Endodermal cell (in vitro differentiated cells): ENCODE measurements around the gene PLEKHA8. TPM values are rescaled to one million over a fixed set of nuclear protein-coding genes. Genes with fewer than 3 reads are reported as not detected.

Experiments
- DNase-seq: peaks from one replicate; pipeline ENCODE4 v3.0.0-alpha.2; 2017
- H3K27ac ChIP-seq: 2 replicates; pipeline ENCODE4 v1.5.1; 2013; ENCODE audit warnings: mild to moderate bottlenecking, low read depth, low read length, moderate library complexity
- H3K27me3 ChIP-seq: 2 replicates; pipeline ENCODE4 v1.6.1; 2013; ENCODE audit warnings: mild to moderate bottlenecking, low read length, moderate library complexity; ENCODE audit not compliant: insufficient read depth, control insufficient read depth, poor library complexity, severe bottlenecking
- H3K36me3 ChIP-seq: 2 replicates; pipeline ENCODE4 v1.7.0; 2013; ENCODE audit warnings: mild to moderate bottlenecking, low read length, moderate library complexity; ENCODE audit not compliant: control insufficient read depth, insufficient read depth
- H3K4me1 ChIP-seq: one replicate; pipeline ENCODE4 v1.7.0; 2013; ENCODE audit warnings: low read length; ENCODE audit not compliant: control insufficient read depth, insufficient read depth
- H3K4me3 ChIP-seq: 2 replicates; pipeline ENCODE4 v1.5.1; 2013; ENCODE audit warnings: mild to moderate bottlenecking, low read length, moderate library complexity
- H3K9ac ChIP-seq: 2 replicates; pipeline ENCODE4 v1.6.1; 2013; ENCODE audit warnings: mild to moderate bottlenecking, low read length, moderate library complexity; ENCODE audit not compliant: poor library complexity, severe bottlenecking; ENCODE audit errors: extremely low read depth
- H3K9me3 ChIP-seq: 2 replicates; pipeline ENCODE4 v1.6.1; 2013; ENCODE audit warnings: mild to moderate bottlenecking, low read length, moderate library complexity; ENCODE audit not compliant: control insufficient read depth
- H3K27ac Mint-ChIP-seq: 2 replicates; pipeline ENCODE4 v1.8.0; 2020; ENCODE audit warnings: mixed read lengths
- H3K27me3 Mint-ChIP-seq: 2 replicates; pipeline ENCODE4 v1.8.0; 2021; ENCODE audit warnings: mild to moderate bottlenecking, mixed read lengths; ENCODE audit not compliant: insufficient read depth
- H3K36me3 Mint-ChIP-seq: 2 replicates; pipeline ENCODE4 v1.8.0; 2020; ENCODE audit warnings: low read depth, mixed read lengths
- H3K4me1 Mint-ChIP-seq: 2 replicates; pipeline ENCODE4 v1.8.0; 2020; ENCODE audit warnings: mixed read lengths
- H3K4me3 Mint-ChIP-seq: 2 replicates; pipeline ENCODE4 v1.8.0; 2020; ENCODE audit warnings: mild to moderate bottlenecking, moderate library complexity, mixed read lengths
- H3K9me3 Mint-ChIP-seq: 2 replicates; pipeline ENCODE4 v1.8.0; 2020; ENCODE audit warnings: mild to moderate bottlenecking, mixed read lengths
- WGBS, 2 experiments: methylation state at CpG; one replicate each; pipeline versions ENCODE4 v1.1.5 to v1.1.7; 2013; ENCODE audit warnings: missing lambda C conversion rate in 2 of 2, mixed read lengths in 1 of 2; ENCODE audit not compliant: insufficient coverage in 1 of 2, insufficient read length in 1 of 2; 5-methylcytosine and 5-hydroxymethylcytosine counted together
- total RNA-seq, 2 donors: library from RNA; stranded (reverse); fragmentation: NEBNext Ultra II Directional in 1 of 2; extraction: Animal tissue kit (Norgen Biotek cat#: 25700) in 1 of 2; gene quantifications; 2 replicates in 1 of 2; 3 replicates in 1 of 2; pipeline ENCODE4 v1.2.1, GENCODE V29; 2021
- TF ChIP-seq, protein P1 (sequence below): fragments of 200-600 bp; sonication (generic); conservative IDR thresholded peaks from 2 replicates; pipeline ENCODE4 v1.5.0; 2021; ENCODE audit warnings: antibody characterized with exemption, mild to moderate bottlenecking

PLEKHA8 gene
- total RNA-seq, 2 donors from 2014 or later = 37.7 to 42.2 TPM

DNA sequence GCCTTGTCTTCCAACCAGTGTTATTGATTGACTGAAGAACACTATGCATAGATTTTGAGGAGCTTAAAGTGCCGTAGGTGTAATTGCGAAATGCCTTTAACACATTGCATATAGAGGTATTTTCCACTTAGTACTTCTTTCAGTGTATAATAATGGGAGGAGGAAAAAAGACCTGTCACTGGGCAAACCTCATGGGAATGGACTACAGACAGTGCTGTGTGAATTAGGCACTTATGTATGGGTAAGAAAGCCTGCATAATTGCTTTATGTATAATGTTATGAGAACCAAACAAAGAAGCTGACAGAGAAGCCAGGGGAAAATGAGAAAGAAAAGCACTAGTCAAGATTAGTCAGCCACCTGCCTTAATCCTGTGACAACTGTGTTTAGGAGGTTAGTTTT is 26.2 kb upstream of the PLEKHA8 start:
- TF ChIP-seq, protein P1, sequence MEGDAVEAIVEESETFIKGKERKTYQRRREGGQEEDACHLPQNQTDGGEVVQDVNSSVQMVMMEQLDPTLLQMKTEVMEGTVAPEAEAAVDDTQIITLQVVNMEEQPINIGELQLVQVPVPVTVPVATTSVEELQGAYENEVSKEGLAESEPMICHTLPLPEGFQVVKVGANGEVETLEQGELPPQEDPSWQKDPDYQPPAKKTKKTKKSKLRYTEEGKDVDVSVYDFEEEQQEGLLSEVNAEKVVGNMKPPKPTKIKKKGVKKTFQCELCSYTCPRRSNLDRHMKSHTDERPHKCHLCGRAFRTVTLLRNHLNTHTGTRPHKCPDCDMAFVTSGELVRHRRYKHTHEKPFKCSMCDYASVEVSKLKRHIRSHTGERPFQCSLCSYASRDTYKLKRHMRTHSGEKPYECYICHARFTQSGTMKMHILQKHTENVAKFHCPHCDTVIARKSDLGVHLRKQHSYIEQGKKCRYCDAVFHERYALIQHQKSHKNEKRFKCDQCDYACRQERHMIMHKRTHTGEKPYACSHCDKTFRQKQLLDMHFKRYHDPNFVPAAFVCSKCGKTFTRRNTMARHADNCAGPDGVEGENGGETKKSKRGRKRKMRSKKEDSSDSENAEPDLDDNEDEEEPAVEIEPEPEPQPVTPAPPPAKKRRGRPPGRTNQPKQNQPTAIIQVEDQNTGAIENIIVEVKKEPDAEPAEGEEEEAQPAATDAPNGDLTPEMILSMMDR = no peak
- H3K27ac ChIP-seq = peak overlapping the region; percentile 68
- H3K9me3 Mint-ChIP-seq = peaks cover 13% of the 10 kb centered on the region
- H3K36me3 ChIP-seq = no peaks in the 10 kb centered on the region
- H3K4me1 ChIP-seq = no peaks in the 10 kb centered on the region
- no peaks in the 10 kb centered on the region for H3K27me3 ChIP-seq
- H3K4me3 ChIP-seq = no peak overlapping the region
- peaks cover 2% of the 10 kb centered on the region for H3K9me3 ChIP-seq
- no peak for DNase-seq
- H3K9ac ChIP-seq = no peak overlapping the region
- no peak overlapping the region for H3K27ac Mint-ChIP-seq
- WGBS, 2 experiments = 95 to 100% methylated on average over 2 of the region's 2 CpGs
- no peaks in the 10 kb centered on the region for H3K27me3 Mint-ChIP-seq
- no peak overlapping the region for H3K4me3 Mint-ChIP-seq
- peaks cover 1% of the 10 kb centered on the region for H3K36me3 Mint-ChIP-seq
- peaks cover 10% of the 10 kb centered on the region for H3K4me1 Mint-ChIP-seq

DNA sequence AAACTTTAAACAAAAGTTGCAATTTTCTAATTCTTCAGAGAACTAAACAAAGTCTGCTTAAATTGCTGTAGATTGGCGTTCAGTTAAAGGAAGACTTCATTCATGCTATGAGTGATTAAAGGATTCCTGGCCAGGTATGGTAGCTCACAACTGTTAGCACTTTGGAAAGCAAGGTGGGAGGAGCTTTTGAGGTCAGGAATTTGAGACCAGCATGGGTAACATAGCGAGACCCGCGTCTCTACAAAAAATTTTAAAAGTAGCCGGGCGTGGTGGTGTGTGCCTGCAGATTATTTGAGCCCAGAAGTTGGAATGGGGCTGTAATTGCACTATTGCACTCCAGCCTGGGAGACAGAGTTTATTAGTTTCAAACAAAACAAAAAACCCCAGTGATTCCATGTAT is 25.1 kb upstream of the PLEKHA8 start:
- Mint-ChIP-seq H3K27me3 (no peaks in the 10 kb centered on the region), H3K36me3 (peaks cover 1% of the 10 kb centered on the region), H3K27ac (no peak overlapping the region), H3K4me3 (no peak overlapping the region), H3K9me3 (peaks cover 8% of the 10 kb centered on the region), H3K4me1 (peaks cover 10% of the 10 kb centered on the region)
- DNase-seq = peak; percentile 60
- Histone ChIP-seq H3K4me3 (no peak overlapping the region), H3K9me3 (no peaks in the 10 kb centered on the region), H3K27me3 (no peaks in the 10 kb centered on the region), H3K36me3 (no peaks in the 10 kb centered on the region), H3K4me1 (no peaks in the 10 kb centered on the region), H3K27ac (no peak overlapping the region), H3K9ac (no peak overlapping the region)
- WGBS, 2 experiments = 48 to 61% methylated on average over 6 of the region's 6 CpGs
- TF ChIP-seq, protein P1 = no peak

DNA sequence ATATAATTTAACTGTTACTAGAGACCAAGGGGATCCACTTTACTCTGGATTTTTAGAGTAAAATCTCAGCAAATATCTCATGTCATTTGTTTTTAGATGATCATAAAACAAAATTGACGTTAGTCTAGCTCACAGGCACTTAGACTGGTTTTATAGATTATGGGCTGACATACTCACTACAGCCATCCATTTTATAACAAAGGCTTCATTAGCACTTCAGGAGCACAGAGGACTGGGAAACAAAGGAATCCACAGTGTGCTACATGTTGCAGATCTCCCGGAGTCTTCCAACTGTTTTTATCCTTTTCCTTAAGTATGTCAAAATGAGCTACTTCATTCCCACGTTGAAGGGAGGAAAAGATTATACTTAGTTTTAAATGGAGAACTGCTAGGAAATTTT is 22.7 kb upstream of the PLEKHA8 start:
- Mint-ChIP-seq H3K27me3 (no peaks in the 10 kb centered on the region), H3K9me3 (no peaks in the 10 kb centered on the region), H3K36me3 (no peaks in the 10 kb centered on the region), H3K4me1 (peaks cover 10% of the 10 kb centered on the region), H3K4me3 (no peak overlapping the region), H3K27ac (peak overlapping the region; percentile 75)
- peak overlapping the region; percentile 82 for H3K27ac ChIP-seq
- 41% methylated on average over 3 of the region's 3 CpGs; no CpG with 5 or more reads in 1 of the 2 experiments for WGBS, 2 experiments
- no peak overlapping the region for H3K4me3 ChIP-seq
- H3K9ac ChIP-seq = no peak overlapping the region
- TF ChIP-seq, protein P1 = no peak
- no peaks in the 10 kb centered on the region for H3K27me3 ChIP-seq
- no peaks in the 10 kb centered on the region for H3K36me3 ChIP-seq
- H3K4me1 ChIP-seq = no peaks in the 10 kb centered on the region
- DNase-seq = no peak
- no peaks in the 10 kb centered on the region for H3K9me3 ChIP-seq
